ENCODE measurements around the gene HIGD2A.

Gene HIGD2A

DNA sequence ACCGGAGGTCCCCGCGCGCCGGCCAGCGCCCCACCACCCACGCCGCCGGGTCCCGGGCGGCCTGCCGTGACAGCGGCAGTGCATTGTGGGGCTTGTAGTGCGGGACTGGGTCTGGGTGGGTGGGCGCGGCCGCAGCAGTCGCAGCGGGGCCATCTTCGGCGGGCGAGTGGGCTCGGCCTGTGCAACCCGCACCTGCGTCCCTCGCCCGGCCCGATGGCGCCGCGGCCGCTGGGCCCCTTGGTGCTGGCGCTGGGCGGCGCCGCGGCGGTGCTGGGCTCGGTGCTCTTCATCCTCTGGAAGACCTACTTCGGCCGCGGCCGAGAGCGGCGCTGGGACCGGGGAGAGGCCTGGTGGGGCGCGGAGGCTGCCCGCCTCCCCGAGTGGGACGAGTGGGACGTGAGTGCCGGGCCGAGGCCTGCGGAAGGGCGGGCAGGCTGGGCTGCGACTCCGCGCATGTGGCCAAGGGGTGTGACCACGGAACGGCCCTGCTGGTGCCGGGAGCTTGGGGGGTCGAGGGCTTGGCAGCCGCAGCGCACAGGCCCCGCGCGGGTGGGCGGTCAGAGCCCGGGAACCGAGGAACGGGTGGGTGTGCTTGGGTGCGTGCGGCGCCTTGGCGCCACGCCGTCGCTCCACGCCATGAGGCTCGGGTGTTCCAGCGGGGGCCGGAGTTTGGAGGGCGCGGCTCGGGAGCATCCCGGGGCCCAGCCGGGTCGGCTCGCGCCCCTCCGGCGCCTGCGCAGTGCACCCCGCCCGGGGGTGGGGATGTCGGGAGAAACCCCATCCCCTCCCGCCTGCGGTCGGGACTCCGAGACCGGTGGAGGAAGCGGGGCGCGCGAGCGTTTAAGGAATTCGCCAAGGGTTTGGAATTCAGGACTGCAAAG is 23.0 kb upstream of the HIGD2A start, which contains the start of gene ARL10:
ARL10 (plus strand) TSS at position 137 of the 881 bp plus-strand sequence; CDS start at position 214, 77 bp downstream.
- H2BK12ac ChIP-seq (ENCODE audit: low read length in 2 of 2), result peak within 1 kb of the TSS in 1 of 2 experiments; percentile 64
- H3K14ac ChIP-seq (ENCODE audit: low read length in 2 of 2), result peak within 1 kb of the TSS in 1 of 2 experiments; percentile 98
- H2BK5ac ChIP-seq (ENCODE audit: low read depth, low read length, poor library complexity, severe bottlenecking), result no peak within 1 kb of the TSS
- H2AFZ ChIP-seq (ENCODE audit: low read depth, low read length), result peak within 1 kb of the TSS; percentile 85
- peak within 1 kb of the TSS; percentile 69 to 99 for H3K18ac ChIP-seq (ENCODE audit: low read depth in 1 of 2, low read length in 2 of 2)
- H4K8ac ChIP-seq (ENCODE audit: low read length), result peak within 1 kb of the TSS; percentile 66
- peak within 1 kb of the TSS; percentile 88 for H3K4me2 ChIP-seq (ENCODE audit: low read length, poor library complexity, severe bottlenecking)
- no peak within 1 kb of the TSS for H2AK5ac ChIP-seq (ENCODE audit: low read length, severe bottlenecking)
- H2BK15ac ChIP-seq (ENCODE audit: low read depth, poor library complexity, severe bottlenecking), result peak within 1 kb of the TSS; percentile 80
- H3K27ac ChIP-seq (ENCODE audit: low read length, poor library complexity, severe bottlenecking), result no peak within 1 kb of the TSS
- H3K36me3 ChIP-seq (ENCODE audit: control insufficient read depth in 1 of 2, insufficient read depth in 2 of 2, low read depth in 1 of 2, low read length in 2 of 2), result peaks cover 26 to 28% of the 10 kb centered on the region in 2 experiments
- no peaks in the 10 kb centered on the region for H3K9me3 ChIP-seq (ENCODE audit: control insufficient read depth, low read length)
- under 1% methylated on average over 75 of the region's 108 CpGs for WGBS
- peak within 1 kb of the TSS; percentile 24 to 92 for H3K4ac ChIP-seq (ENCODE audit: low read depth in 1 of 2, low read length in 2 of 2)
- H3K23ac ChIP-seq (ENCODE audit: low read length in 2 of 2), result peak within 1 kb of the TSS in 1 of 2 experiments; percentile 84
- peak; percentile 33 for DNase-seq
- H3K79me1 ChIP-seq (replicated peaks; ENCODE audit: low read length, poor library complexity, severe bottlenecking), result peaks cover 27% of the 10 kb centered on the region
- peak within 1 kb of the TSS; percentile 80 for H2BK120ac ChIP-seq (ENCODE audit: low read depth, low read length)
- no peaks in the 10 kb centered on the region for H3K27me3 ChIP-seq (ENCODE audit: control insufficient read depth in 1 of 2, insufficient read depth in 1 of 2, low read length in 2 of 2)
- peak within 1 kb of the TSS; percentile 76 for H3K9ac ChIP-seq (ENCODE audit: low read length)
- peaks cover 19% of the 10 kb centered on the region for H3K4me1 ChIP-seq (ENCODE audit: control insufficient read depth, insufficient read depth, low read depth, low read length)
- H4K91ac ChIP-seq (ENCODE audit: low read length), result peak within 1 kb of the TSS; percentile 70
- peak within 1 kb of the TSS; percentile 87 to 92 for H3K4me3 ChIP-seq (ENCODE audit: insufficient read depth in 1 of 2, low read depth in 1 of 2, low read length in 2 of 2)

DNA sequence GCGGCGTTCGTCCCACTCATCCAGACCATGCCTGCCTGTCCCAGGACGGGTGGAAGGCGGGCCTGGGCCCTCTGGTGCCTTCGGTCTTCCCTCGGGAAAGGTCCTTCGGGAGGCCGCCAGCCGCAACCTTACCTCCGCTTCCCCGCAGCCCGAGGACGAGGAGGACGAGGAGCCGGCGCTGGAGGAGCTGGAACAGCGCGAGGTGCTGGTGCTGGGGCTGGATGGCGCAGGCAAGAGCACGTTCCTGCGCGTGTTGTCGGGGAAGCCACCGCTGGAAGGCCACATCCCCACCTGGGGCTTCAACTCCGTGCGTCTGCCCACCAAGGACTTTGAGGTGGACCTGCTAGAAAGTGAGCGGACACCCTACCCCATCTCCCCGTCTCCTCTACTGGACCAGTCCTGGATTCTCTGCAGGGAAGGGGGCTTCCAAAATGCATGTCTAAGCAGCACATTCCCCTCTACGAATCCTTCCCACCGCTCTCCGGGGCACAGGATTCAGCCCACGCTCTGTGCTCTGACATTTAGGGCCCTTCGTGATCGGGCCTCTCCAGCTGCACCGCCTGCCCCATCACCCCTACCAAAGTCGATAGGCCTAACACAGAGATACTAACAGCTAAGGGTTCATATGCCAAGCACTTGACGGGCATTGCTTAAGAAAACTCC is 22.2 kb upstream of the HIGD2A start:
- Histone ChIP-seq H2AK5ac (ENCODE audit: low read length, severe bottlenecking) (no peak overlapping the region), H3K27me3 (ENCODE audit: control insufficient read depth in 1 of 2, insufficient read depth in 1 of 2, low read length in 2 of 2) (no peaks in the 10 kb centered on the region), H3K18ac (ENCODE audit: low read depth in 1 of 2, low read length in 2 of 2) (peak overlapping the region; percentile 6 to 52), H4K91ac (ENCODE audit: low read length) (no peak overlapping the region), H2AFZ (ENCODE audit: low read depth, low read length) (peak overlapping the region; percentile 85), H3K36me3 (ENCODE audit: control insufficient read depth in 1 of 2, insufficient read depth in 2 of 2, low read depth in 1 of 2, low read length in 2 of 2) (peaks cover 32 to 33% of the 10 kb centered on the region in 2 experiments), H2BK5ac (ENCODE audit: low read depth, low read length, poor library complexity, severe bottlenecking) (no peak overlapping the region), H2BK12ac (ENCODE audit: low read length in 2 of 2) (peak overlapping the region in 1 of 2 experiments; percentile 15), H3K4me1 (ENCODE audit: control insufficient read depth, insufficient read depth, low read depth, low read length) (peaks cover 19% of the 10 kb centered on the region), H3K9ac (ENCODE audit: low read length) (peak overlapping the region; percentile 76), H2BK15ac (ENCODE audit: low read depth, poor library complexity, severe bottlenecking) (peak overlapping the region; percentile 80), H3K9me3 (ENCODE audit: control insufficient read depth, low read length) (no peaks in the 10 kb centered on the region), H3K27ac (ENCODE audit: low read length, poor library complexity, severe bottlenecking) (no peak overlapping the region), H4K8ac (ENCODE audit: low read length) (peak overlapping the region; percentile 14), H3K23ac (ENCODE audit: low read length in 2 of 2) (peak overlapping the region in 1 of 2 experiments; percentile 66), H3K14ac (ENCODE audit: low read length in 2 of 2) (peak overlapping the region in 1 of 2 experiments; percentile 45), H3K4me2 (ENCODE audit: low read length, poor library complexity, severe bottlenecking) (peak overlapping the region; percentile 88), H3K79me1 (replicated peaks; ENCODE audit: low read length, poor library complexity, severe bottlenecking) (peaks cover 27% of the 10 kb centered on the region), H3K4me3 (ENCODE audit: insufficient read depth in 1 of 2, low read depth in 1 of 2, low read length in 2 of 2) (peak overlapping the region; percentile 87 to 92), H2BK120ac (ENCODE audit: low read depth, low read length) (no peak overlapping the region), H3K4ac (ENCODE audit: low read depth in 1 of 2, low read length in 2 of 2) (peak overlapping the region in 1 of 2 experiments; percentile 75)
- WGBS, result 30% methylated on average over 38 of the region's 38 CpGs
- DNase-seq, result peak; percentile 41

DNA sequence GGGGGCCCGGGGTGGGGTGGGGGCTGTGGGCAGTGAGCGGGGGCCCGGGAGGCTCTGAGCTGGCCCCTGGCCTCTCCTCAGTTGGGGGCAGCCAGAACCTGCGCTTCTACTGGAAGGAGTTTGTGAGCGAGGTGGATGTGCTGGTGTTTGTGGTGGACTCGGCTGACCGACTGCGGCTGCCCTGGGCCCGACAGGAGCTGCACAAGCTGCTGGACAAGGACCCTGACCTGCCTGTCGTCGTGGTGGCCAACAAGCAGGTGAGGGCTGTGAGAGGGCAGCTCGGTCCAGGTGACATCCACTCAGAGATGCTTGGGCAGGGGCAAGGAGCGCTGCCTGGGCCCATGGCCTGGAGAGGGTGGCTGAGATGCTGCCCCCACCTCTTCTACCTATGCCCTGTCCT is 19.8 kb upstream of the HIGD2A start:
- Histone ChIP-seq H3K36me3 (ENCODE audit: control insufficient read depth in 1 of 2, insufficient read depth in 2 of 2, low read depth in 1 of 2, low read length in 2 of 2) (peaks cover 42 to 45% of the 10 kb centered on the region in 2 experiments), H3K4me1 (ENCODE audit: control insufficient read depth, insufficient read depth, low read depth, low read length) (peaks cover 14% of the 10 kb centered on the region), H3K23ac (ENCODE audit: low read length in 2 of 2) (no peak overlapping the region), H2AFZ (ENCODE audit: low read depth, low read length) (no peak overlapping the region), H4K91ac (ENCODE audit: low read length) (no peak overlapping the region), H3K4ac (ENCODE audit: low read depth in 1 of 2, low read length in 2 of 2) (no peak overlapping the region), H3K9me3 (ENCODE audit: control insufficient read depth, low read length) (no peaks in the 10 kb centered on the region), H3K18ac (ENCODE audit: low read depth in 1 of 2, low read length in 2 of 2) (no peak overlapping the region), H2AK5ac (ENCODE audit: low read length, severe bottlenecking) (no peak overlapping the region), H2BK15ac (ENCODE audit: low read depth, poor library complexity, severe bottlenecking) (no peak overlapping the region), H2BK12ac (ENCODE audit: low read length in 2 of 2) (no peak overlapping the region), H3K4me2 (ENCODE audit: low read length, poor library complexity, severe bottlenecking) (no peak overlapping the region), H2BK5ac (ENCODE audit: low read depth, low read length, poor library complexity, severe bottlenecking) (no peak overlapping the region), H2BK120ac (ENCODE audit: low read depth, low read length) (no peak overlapping the region), H3K14ac (ENCODE audit: low read length in 2 of 2) (no peak overlapping the region), H3K9ac (ENCODE audit: low read length) (no peak overlapping the region), H3K27ac (ENCODE audit: low read length, poor library complexity, severe bottlenecking) (no peak overlapping the region), H3K27me3 (ENCODE audit: control insufficient read depth in 1 of 2, insufficient read depth in 1 of 2, low read length in 2 of 2) (no peaks in the 10 kb centered on the region), H3K79me1 (replicated peaks; ENCODE audit: low read length, poor library complexity, severe bottlenecking) (peaks cover 31% of the 10 kb centered on the region), H3K4me3 (ENCODE audit: insufficient read depth in 1 of 2, low read depth in 1 of 2, low read length in 2 of 2) (no peak overlapping the region), H4K8ac (ENCODE audit: low read length) (no peak overlapping the region)
- DNase-seq, result no peak
- 98% methylated on average over 10 of the region's 13 CpGs for WGBS

Measured in mesenchymal stem cell (in vitro differentiated cells and primary cell).